ENCODE measurements around the gene NT5M.

The NT5M gene

GRCh38 chr17:17343896-17344506, 40.8 kb downstream of the NT5M start:
- DNase-seq (ENCODE audit: low spot score): no peak

- no peak for DNase-seq (ENCODE audit: low spot score)
These were observed 41.5 kb downstream of the NT5M start for GRCh38 chr17:17344507-17345293.

- DNase-seq (ENCODE audit: low spot score): no peak
These were observed 42.1 kb downstream of the NT5M start for GRCh38 chr17:17345294-17345597.

GRCh38 chr17:17345686-17346427, 42.7 kb downstream of the NT5M start:
- DNase-seq (ENCODE audit: low spot score): no peak

- no peak for DNase-seq (ENCODE audit: low spot score)
These were observed 43.5 kb downstream of the NT5M start for GRCh38 chr17:17346428-17347233.

- DNase-seq (ENCODE audit: low spot score): no peak
These were observed 44.2 kb downstream of the NT5M start for GRCh38 chr17:17347234-17347955.

- no peak for DNase-seq (ENCODE audit: low spot score)
These were observed 45.0 kb downstream of the NT5M start for GRCh38 chr17:17347956-17348871.

GRCh38 chr17:17348872-17349723, 45.9 kb downstream of the NT5M start:
- DNase-seq (ENCODE audit: low spot score): no peak

- DNase-seq (ENCODE audit: low spot score): no peak
These were observed 46.5 kb downstream of the NT5M start for GRCh38 chr17:17349724-17350106.

GRCh38 chr17:17350491-17351355, 47.5 kb downstream of the NT5M start:
- DNase-seq (ENCODE audit: low spot score): no peak

GRCh38 chr17:17351356-17351891, 48.3 kb downstream of the NT5M start:
- DNase-seq (ENCODE audit: low spot score): no peak

GRCh38 chr17:17351901-17352781, 49.0 kb downstream of the NT5M start:
- no peak for DNase-seq (ENCODE audit: low spot score)

GRCh38 chr17:17352836-17353624, 49.9 kb downstream of the NT5M start:
- no peak for DNase-seq (ENCODE audit: low spot score)

- DNase-seq (ENCODE audit: low spot score): no peak
These were observed 50.7 kb downstream of the NT5M start for GRCh38 chr17:17353625-17354484.

- DNase-seq (ENCODE audit: low spot score): peak; percentile 84
These were observed 51.6 kb downstream of the NT5M start for GRCh38 chr17:17354560-17355349.
